HL-60 (cell line): ENCODE measurements around the gene ATP6V0D1.

Experiments
- GABPA ChIP-seq: IDR thresholded peaks from 2 replicates; pipeline ENCODE4 v1.6.1; 2012; ENCODE audit warnings: low read depth
- POLR2AphosphoS5 ChIP-seq: IDR thresholded peaks from 2 replicates; pipeline ENCODE4 v1.6.1; 2012; ENCODE audit warnings: low read depth
- REST ChIP-seq: IDR thresholded peaks from 2 replicates; pipeline ENCODE4 v1.6.1; 2012; ENCODE audit warnings: low read depth; ENCODE audit not compliant: insufficient replicate concordance
- SPI1 ChIP-seq: IDR thresholded peaks from 2 replicates; pipeline ENCODE4 v1.6.1; 2012; ENCODE audit warnings: low read depth, mild to moderate bottlenecking, borderline replicate concordance
- TF ChIP-seq, protein P1 (sequence below): IDR thresholded peaks from one replicate; pipeline ENCODE4 v1.5.1; 2011; ENCODE audit warnings: low read length, control low read depth, inconsistent platforms; ENCODE audit not compliant: insufficient read depth

DNA sequence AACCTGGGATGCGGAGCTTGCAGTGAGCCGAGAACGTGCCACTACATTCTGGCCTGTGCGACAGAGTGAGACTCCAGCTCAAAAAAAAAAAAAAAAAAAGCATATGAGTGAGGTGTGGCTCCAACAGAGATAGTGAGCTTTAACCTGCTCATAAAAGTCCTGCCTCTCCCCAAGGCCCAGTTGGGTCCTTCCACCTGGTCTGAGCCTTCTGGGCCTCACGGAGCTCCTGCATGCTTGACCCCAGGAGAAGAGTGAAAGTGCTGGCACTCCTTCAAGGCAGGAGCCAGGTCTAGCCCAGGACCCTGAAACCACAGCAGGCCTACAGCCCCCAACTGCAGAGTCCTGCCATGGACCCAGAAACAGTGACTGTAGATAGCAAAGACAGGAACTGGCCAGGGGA lies 32.4 kb downstream of the ATP6V0D1 start:
- TF ChIP-seq, protein P1, sequence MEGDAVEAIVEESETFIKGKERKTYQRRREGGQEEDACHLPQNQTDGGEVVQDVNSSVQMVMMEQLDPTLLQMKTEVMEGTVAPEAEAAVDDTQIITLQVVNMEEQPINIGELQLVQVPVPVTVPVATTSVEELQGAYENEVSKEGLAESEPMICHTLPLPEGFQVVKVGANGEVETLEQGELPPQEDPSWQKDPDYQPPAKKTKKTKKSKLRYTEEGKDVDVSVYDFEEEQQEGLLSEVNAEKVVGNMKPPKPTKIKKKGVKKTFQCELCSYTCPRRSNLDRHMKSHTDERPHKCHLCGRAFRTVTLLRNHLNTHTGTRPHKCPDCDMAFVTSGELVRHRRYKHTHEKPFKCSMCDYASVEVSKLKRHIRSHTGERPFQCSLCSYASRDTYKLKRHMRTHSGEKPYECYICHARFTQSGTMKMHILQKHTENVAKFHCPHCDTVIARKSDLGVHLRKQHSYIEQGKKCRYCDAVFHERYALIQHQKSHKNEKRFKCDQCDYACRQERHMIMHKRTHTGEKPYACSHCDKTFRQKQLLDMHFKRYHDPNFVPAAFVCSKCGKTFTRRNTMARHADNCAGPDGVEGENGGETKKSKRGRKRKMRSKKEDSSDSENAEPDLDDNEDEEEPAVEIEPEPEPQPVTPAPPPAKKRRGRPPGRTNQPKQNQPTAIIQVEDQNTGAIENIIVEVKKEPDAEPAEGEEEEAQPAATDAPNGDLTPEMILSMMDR, result no peak
- TF ChIP-seq REST, result no peak
- no peak for TF ChIP-seq SPI1
- no peak for TF ChIP-seq POLR2AphosphoS5
- no peak for TF ChIP-seq GABPA
